ENCODE results near the gene STRBP.
"Not testable (repeated sequence)": the region's sequence is repeated elsewhere in the genome, so short reads cannot be mapped to it uniquely, and the experiment has no call there.

The STRBP gene

GRCh38 chr9:123283048-123283408, 14.6 kb upstream of the STRBP start:
- DNase-seq (ENCODE audit: low read depth in 3 of 3): no peak

- no peak for DNase-seq (ENCODE audit: low read depth in 3 of 3)
Observed at GRCh38 chr9:123282362-123283047, 14.1 kb upstream of the STRBP start.

- DNase-seq (ENCODE audit: low read depth in 3 of 3): no peak
Observed at GRCh38 chr9:123281659-123282350, 13.4 kb upstream of the STRBP start.

GRCh38 chr9:123278879-123279493, 10.6 kb upstream of the STRBP start:
- DNase-seq (ENCODE audit: low read depth in 3 of 3): not testable (repeated sequence)

- DNase-seq (ENCODE audit: low read depth in 3 of 3): no peak
Observed at GRCh38 chr9:123278361-123278760, 10.0 kb upstream of the STRBP start.

DNA sequence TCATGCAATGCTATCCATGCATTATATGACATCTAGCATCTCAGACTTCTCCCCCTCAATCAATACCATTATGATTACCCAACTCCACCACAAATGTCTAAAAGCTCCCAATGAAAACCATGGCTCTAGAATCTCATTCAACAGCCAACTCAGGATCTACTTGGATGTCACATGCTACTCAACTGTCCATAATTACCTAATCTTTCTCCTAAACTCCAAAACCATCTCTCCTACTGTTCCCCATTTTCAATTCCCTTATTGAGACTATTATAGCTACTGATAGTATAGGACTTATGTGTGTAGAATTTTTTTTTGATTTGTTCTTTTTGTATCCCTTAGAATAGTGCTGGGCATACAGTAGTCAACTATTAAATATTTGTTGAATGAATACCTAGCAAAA, 8.2 kb upstream of the STRBP start:
- DNase-seq (ENCODE audit: low read depth in 3 of 3): no peak

DNA sequence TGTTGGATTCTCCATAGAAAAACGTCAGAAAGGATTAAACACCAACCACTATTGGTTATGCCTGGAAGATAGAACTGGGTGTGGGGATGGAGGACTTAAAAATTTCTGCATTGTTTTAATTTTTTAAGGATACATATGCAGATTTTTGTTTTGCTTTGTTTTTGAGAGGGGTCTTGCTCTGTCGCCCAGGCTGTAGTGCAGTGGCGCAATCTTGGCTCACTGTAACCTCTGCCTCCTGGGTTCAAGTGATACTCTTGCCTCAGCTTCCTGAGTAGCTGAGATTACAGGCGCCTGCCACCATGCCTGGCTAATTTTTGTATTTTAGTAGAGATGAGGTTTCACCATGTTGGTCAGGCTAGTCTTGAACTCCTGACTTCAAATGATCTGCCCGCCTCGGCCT, 2.7 kb upstream of the STRBP start:
- DNase-seq (ENCODE audit: low read depth in 3 of 3): not testable (repeated sequence)

DNA sequence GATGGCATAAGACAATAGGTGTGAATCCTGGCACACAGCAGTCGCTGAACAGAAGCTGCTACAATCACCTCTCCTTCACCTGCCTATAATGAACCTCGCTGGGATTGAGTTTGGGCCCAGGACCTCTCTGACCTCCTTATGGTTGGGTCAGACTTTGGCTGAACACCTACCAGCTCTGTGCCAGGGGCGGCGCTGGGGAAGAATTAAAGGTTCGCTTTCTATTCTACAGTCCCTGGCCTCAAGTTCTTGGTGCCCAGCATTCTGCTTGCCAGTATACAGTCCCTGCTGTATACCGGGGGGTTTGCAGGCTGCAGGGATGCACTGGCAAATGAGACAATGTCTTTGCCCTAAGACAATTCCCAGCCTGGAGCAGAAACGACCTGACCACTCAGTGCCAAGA, 895 bp upstream of the STRBP start:
- DNase-seq (ENCODE audit: low read depth in 3 of 3): no peak

DNA sequence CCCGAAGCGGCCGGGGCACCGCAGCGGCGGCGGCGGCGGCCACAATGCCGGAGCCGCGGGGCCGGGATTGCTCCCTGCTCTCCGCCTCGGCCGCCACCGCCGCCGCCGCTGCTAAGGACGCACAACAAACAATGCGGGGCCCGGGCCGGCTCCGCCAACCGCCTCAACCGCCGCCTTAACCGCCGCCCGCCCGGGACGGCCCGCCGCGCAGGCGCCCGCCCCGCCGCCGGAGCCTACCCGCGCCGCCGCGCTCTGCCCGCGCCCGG, 254 bp downstream of the STRBP start:
- no peak for DNase-seq (ENCODE audit: low read depth in 3 of 3)

- no peak for DNase-seq (ENCODE audit: low read depth in 3 of 3)
Observed at GRCh38 chr9:123267481-123268198, 746 bp downstream of the STRBP start.

GRCh38 chr9:123266655-123267399, 1.6 kb downstream of the STRBP start:
- DNase-seq (ENCODE audit: low read depth in 3 of 3): no peak

DNA sequence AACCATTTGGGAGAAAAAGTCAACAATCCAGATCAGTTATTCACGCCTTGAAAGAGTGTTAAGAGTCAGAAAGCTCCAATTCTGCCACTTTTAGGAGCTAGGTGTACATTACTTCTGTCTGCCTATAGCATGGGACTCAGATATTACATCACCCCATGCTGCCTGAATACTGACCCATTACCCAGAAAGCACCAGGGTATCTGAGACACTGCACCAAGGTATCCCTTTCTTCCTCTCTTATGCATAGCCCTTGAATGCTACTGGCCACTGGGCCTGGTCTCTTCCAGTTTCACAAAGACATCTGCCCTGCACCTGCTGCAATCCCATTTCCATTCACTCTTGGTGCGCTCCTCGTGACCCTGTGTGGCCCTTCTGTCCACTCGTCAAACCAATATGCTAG, 2.6 kb downstream of the STRBP start:
- no peak for DNase-seq (ENCODE audit: low read depth in 3 of 3)

GRCh38 chr9:123263227-123263626, 5.2 kb downstream of the STRBP start:
- DNase-seq (ENCODE audit: low read depth in 3 of 3): no peak

GRCh38 chr9:123262338-123262737, 6.0 kb downstream of the STRBP start:
- DNase-seq (ENCODE audit: low read depth in 3 of 3): no peak

DNA sequence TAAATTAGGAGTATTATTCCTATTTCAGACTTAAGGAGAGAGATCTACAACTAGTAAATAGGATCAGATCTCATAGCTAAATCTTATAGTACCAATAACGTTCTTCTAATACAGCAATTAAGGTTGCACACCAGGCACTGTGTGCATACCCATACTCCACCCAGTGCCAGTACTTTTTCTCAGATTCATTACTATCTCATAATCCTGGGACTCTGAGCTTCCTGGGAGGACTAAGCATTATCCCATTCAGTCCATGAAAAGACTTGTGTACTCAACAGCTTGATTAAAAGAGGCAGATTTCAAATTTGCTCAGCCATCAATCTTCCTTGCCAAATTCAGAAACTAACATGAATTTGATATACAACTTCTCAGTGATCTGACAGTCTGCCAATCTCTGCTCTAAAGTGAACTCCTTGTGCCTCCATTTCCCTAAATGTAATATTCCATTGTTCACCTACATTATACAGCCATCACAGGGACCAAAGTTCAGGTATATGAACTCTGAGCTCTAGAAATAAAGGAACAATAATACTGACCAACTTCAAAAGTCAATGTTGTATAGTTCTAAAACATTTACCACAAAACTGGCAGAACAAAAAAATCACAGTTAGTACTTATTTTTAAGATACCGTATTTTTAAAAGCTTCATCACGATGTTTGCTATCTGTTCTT, 7.2 kb downstream of the STRBP start:
- no peak for DNase-seq (ENCODE audit: low read depth in 3 of 3)

DNA sequence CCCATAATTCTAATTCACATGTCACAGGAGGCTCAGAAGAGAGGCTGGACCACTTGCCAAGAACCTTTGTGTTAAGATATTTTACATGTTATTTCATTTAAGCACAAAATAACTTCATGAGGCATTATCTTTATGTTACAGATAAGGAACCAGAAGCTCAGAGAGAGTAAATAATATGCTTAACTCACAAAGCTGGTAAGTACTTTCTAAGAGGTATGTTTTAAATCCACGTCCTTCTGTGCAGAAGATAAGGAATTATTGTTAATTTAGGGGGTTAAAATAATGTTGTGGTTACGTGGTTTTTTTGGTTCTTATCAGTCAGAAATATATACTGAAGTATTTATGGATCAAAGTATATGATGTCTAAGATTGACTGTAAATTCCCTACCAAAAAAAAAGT, 8.0 kb downstream of the STRBP start:
- DNase-seq (ENCODE audit: low read depth in 3 of 3): no peak

DNA sequence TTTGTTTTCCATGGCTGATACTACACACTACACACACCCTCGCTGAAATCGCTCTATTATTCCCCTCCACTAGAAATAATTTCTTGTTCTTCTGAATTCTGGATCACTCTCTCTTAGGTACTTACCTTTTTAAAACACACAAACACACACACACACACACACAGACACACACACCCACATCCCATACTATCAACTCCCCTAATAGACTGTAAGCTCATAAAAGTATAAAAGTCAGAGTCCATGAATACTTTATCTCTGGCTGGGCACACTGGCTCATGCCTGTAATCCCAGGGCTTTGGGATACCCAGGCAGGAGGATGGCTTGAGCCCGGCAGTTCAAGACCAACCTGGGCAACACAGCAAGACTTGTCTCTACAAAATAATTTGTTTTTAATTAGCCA, 11.1 kb downstream of the STRBP start:
- no peak for DNase-seq (ENCODE audit: low read depth in 3 of 3)

DNA sequence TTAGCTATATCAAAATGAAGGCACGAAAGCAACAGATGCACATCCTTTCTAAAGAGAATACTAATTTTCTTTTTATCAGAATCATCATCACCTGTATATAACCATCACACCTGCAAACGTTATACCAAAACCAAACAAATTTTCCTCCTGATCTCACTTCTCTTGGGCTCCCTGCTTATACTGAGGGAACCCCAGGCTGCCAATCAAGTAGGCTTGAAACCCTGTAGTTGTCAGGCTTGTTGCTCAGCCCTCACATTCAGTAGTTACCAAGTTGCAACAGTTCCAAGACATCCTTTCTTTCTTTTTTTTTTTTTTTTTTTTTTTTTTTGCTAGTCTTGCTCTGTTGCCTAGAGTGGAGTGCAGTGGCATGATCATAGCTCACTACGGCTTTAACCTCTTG, 12.7 kb downstream of the STRBP start:
- no peak for DNase-seq (ENCODE audit: low read depth in 3 of 3)

GRCh38 chr9:123253204-123253603, 15.2 kb downstream of the STRBP start:
- no peak for DNase-seq (ENCODE audit: low read depth in 3 of 3)

DNA sequence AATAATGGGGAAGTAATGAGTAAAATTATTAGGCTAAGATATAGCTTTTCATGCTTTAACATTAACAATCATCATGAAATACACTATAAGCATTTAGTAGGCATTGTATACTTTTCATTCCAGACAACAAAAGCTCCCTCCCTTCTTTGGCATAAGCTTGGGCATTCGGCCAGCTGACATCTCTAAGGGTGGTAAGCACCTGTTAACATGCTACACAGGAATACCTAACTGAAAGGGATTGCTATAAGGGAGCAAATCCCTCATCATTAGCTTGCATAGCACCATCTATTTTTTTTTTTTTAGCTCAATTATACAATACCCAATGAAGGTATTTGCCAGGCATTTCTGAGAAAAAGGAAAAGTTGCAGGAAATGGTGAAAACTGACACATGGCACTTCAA, 16.6 kb downstream of the STRBP start:
- no peak for DNase-seq (ENCODE audit: low read depth in 3 of 3)

GRCh38 chr9:123251324-123251723, 17.1 kb downstream of the STRBP start:
- DNase-seq (ENCODE audit: low read depth in 3 of 3): no peak

DNA sequence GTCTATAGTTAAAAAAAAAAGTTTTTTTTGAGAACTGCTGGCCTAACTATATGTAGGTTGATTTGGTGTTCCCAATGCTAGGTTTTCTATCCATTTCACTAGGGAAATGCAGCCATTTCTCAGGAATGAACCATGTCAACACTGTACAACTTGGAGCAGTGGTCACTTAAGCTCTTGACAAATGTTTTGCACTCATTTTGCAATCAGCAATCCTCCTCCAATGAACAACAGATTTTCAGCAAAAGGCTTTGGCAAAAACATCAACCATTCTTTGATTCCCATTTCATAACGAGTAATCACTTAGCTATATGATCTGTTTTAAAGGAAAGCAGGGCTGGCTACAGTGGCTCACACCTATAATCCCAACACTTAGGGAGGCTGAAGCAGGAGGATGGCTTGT, 17.9 kb downstream of the STRBP start:
- no peak for DNase-seq (ENCODE audit: low read depth in 3 of 3)

All from stimulated activated CD4-positive, alpha-beta T cell treated with anti-CD3 and anti-CD28 coated beads, TNF-alpha, amount 100 ng/mL, for 48 hours (primary cell).